H1 (cell line): Measurements from ENCODE around the gene ARID1B. TPM values are rescaled to one million over a fixed set of nuclear protein-coding genes. Genes with fewer than 3 reads are reported as not detected.

Experiments
- CTCF ChIA-PET: fragments of 300-600 bp; sonication (Branson Sonifier 250); formaldehyde crosslinking; loops from one replicate; lab custom pipeline; 2021; ENCODE audit not compliant: partially characterized antibody; lab: Charles Lee
- POLR2A ChIA-PET: fragments of 300-600 bp; sonication (Branson Sonifier 250); formaldehyde crosslinking; loops from one replicate; lab custom pipeline; 2021; ENCODE audit warnings: inconsistent platforms; ENCODE audit not compliant: partially characterized antibody; lab: Charles Lee
- DNase-seq, 2 experiments: peaks; one replicate each; pipeline versions ENCODE4 v3.0.0 to v3.0.0-alpha.2; 2010 to 2022; ENCODE audit warnings: low spot score in 2 of 2, low read depth in 1 of 2, mixed read lengths in 1 of 2
- FAIRE-seq: peaks from 2 replicates; lab custom pipeline; 2011; peaks lifted over from hg19 to GRCh38; lab: Jason Lieb, UNC
- H2AFZ ChIP-seq: 2 replicates; pipeline ENCODE4 v1.8.1; 2012; ENCODE audit warnings: low read length, inconsistent platforms
- H2AK5ac ChIP-seq: 2 replicates; pipeline ENCODE4 v1.6.1; 2013; ENCODE audit warnings: low read depth, low read length
- H2BK120ac ChIP-seq: replicated peaks from 2 replicates; pipeline ENCODE3; 2013; ENCODE audit warnings: low read depth, low read length, inconsistent platforms
- H2BK12ac ChIP-seq: 2 replicates; pipeline ENCODE4 v1.6.1; 2013; ENCODE audit warnings: low read depth, low read length
- H2BK15ac ChIP-seq: 2 replicates; pipeline ENCODE4 v1.6.1; 2013; ENCODE audit warnings: low read length
- H2BK20ac ChIP-seq: 2 replicates; pipeline ENCODE4 v1.6.1; 2013; ENCODE audit warnings: low read length
- H2BK5ac ChIP-seq: 2 replicates; pipeline ENCODE4 v1.6.1; 2013; ENCODE audit warnings: low read depth, low read length
- H3K14ac ChIP-seq: 2 replicates; pipeline ENCODE4 v1.6.1; 2013; ENCODE audit warnings: inconsistent platforms; ENCODE audit not compliant: insufficient read length
- H3K18ac ChIP-seq: 2 replicates; pipeline ENCODE4 v1.6.1; 2013; ENCODE audit warnings: low read length; ENCODE audit errors: extremely low read depth
- H3K23ac ChIP-seq: 2 replicates; pipeline ENCODE4 v1.6.1; 2013; ENCODE audit warnings: inconsistent platforms; ENCODE audit not compliant: insufficient read length
- H3K23me2 ChIP-seq: 2 replicates; pipeline ENCODE4 v1.6.1; 2013; ENCODE audit warnings: low read depth, low read length
- H3K27ac ChIP-seq: 2 replicates; pipeline ENCODE4 v1.6.1; 2011; ENCODE audit warnings: low read depth, low read length, inconsistent platforms
- H3K27me3 ChIP-seq, 4 experiments: replicated peaks in 1 of 4; 1 replicate in 1 of 4; 2 replicates in 3 of 4; pipeline versions ENCODE4 v1.6.1 to v1.8.1; 2011 to 2013; ENCODE audit warnings: low read length in 3 of 4, mild to moderate bottlenecking in 3 of 4, inconsistent platforms in 2 of 4, mixed read lengths in 2 of 4, moderate library complexity in 1 of 4; ENCODE audit not compliant: control insufficient read depth in 3 of 4, insufficient read depth in 3 of 4; ENCODE audit errors: extremely low read depth in 1 of 4
- H3K36me3 ChIP-seq, 4 experiments: 2 replicates each; pipeline versions ENCODE4 v1.6.1 to v1.8.1; 2011 to 2013; ENCODE audit warnings: mild to moderate bottlenecking in 4 of 4, low read length in 3 of 4, moderate library complexity in 2 of 4, control low read depth in 1 of 4, inconsistent platforms in 1 of 4; ENCODE audit not compliant: insufficient read depth in 4 of 4, control insufficient read depth in 2 of 4
- H3K4ac ChIP-seq: replicated peaks from 2 replicates; pipeline ENCODE3; 2013; ENCODE audit warnings: low read length, low read depth, mixed read lengths, inconsistent platforms; ENCODE audit not compliant: insufficient read length
- H3K4me1 ChIP-seq, 4 experiments: replicated peaks in 1 of 4; 1 replicate in 1 of 4; 2 replicates in 3 of 4; pipeline versions ENCODE4 v1.6.1 to v1.8.1; 2011 to 2013; ENCODE audit warnings: low read length in 3 of 4, inconsistent platforms in 2 of 4, mixed read lengths in 1 of 4; ENCODE audit not compliant: insufficient read depth in 4 of 4, control insufficient read depth in 3 of 4
- H3K4me2 ChIP-seq, 2 experiments: 2 replicates each; pipeline versions ENCODE4 v1.6.1 to v1.8.1; 2011 to 2013; ENCODE audit warnings: low read depth in 2 of 2, low read length in 2 of 2, control low read depth in 1 of 2, inconsistent platforms in 1 of 2, mild to moderate bottlenecking in 1 of 2; ENCODE audit not compliant: insufficient read depth in 1 of 2
- H3K4me3 ChIP-seq, 4 experiments: fragments of 200-600, 300-600 bp in 1 of 4; sonication (generic), shearing (Covaris generic), sonication (Bioruptor Twin) in 1 of 4; 2 replicates each; pipeline versions ENCODE4 v1.5.1 to v1.8.1; 2011 to 2016; ENCODE audit warnings: low read length in 4 of 4, low read depth in 3 of 4, control low read depth in 2 of 4, inconsistent platforms in 2 of 4, mild to moderate bottlenecking in 2 of 4, mixed read lengths in 1 of 4, moderate library complexity in 1 of 4; ENCODE audit not compliant: insufficient read depth in 2 of 4; ENCODE audit errors: extremely low read depth in 1 of 4
- H3K56ac ChIP-seq: replicated peaks from 2 replicates; pipeline ENCODE3; 2013; ENCODE audit warnings: low read depth, mild to moderate bottlenecking, mixed read lengths, low read length, inconsistent platforms; ENCODE audit not compliant: insufficient read length
- H3K79me1 ChIP-seq: 2 replicates; pipeline ENCODE4 v1.6.1; 2013; ENCODE audit warnings: low read depth, low read length, control low read depth
- H3K79me2 ChIP-seq, 2 experiments: 2 replicates each; pipeline versions ENCODE4 v1.6.1 to v1.8.1; 2012 to 2013; ENCODE audit warnings: low read length in 2 of 2, mild to moderate bottlenecking in 2 of 2, inconsistent platforms in 1 of 2; ENCODE audit not compliant: insufficient read depth in 2 of 2, control insufficient read depth in 1 of 2
- H3K9ac ChIP-seq, 4 experiments: replicated peaks in 1 of 4; 1 replicate in 1 of 4; 2 replicates in 3 of 4; pipeline versions ENCODE4 v1.6.1 to v1.8.1; 2011 to 2013; ENCODE audit warnings: low read depth in 3 of 4, low read length in 3 of 4, control low read depth in 2 of 4, mild to moderate bottlenecking in 2 of 4, moderate library complexity in 2 of 4, inconsistent platforms in 1 of 4; ENCODE audit errors: extremely low read depth in 1 of 4
- H3K9me3 ChIP-seq, 2 experiments: 2 replicates each; pipeline versions ENCODE4 v1.6.1 to v1.8.1; 2012 to 2013; ENCODE audit warnings: mild to moderate bottlenecking in 2 of 2, moderate library complexity in 2 of 2, control low read depth in 1 of 2, inconsistent platforms in 1 of 2, low read depth in 1 of 2, low read length in 1 of 2, mixed read lengths in 1 of 2; ENCODE audit not compliant: insufficient read depth in 2 of 2
- H4K20me1 ChIP-seq, 2 experiments: replicated peaks in 1 of 2; 2 replicates each; pipeline versions ENCODE3 to v1.8.1; 2011 to 2013; ENCODE audit warnings: inconsistent platforms in 2 of 2, low read length in 2 of 2, mild to moderate bottlenecking in 1 of 2; ENCODE audit not compliant: insufficient read depth in 2 of 2, control insufficient read depth in 1 of 2
- H4K5ac ChIP-seq: 2 replicates; pipeline ENCODE4 v1.6.1; 2013; ENCODE audit warnings: low read length, low read depth, mixed read lengths, inconsistent platforms; ENCODE audit not compliant: insufficient read length
- H4K8ac ChIP-seq: 2 replicates; pipeline ENCODE4 v1.8.0; 2013; ENCODE audit warnings: mild to moderate bottlenecking, moderate library complexity, low read length, inconsistent platforms; ENCODE audit not compliant: insufficient read depth; ENCODE audit errors: extremely low read depth
- H4K91ac ChIP-seq: replicated peaks from 2 replicates; pipeline ENCODE3; 2013; ENCODE audit warnings: low read length, mixed read lengths, inconsistent platforms; ENCODE audit not compliant: insufficient read length
- EZH2 ChIP-seq: fragments of 200-600 bp; sonication (generic); IDR thresholded peaks from 2 replicates; pipeline ENCODE4 v1.7.1; 2012; ENCODE audit warnings: low read depth, mild to moderate bottlenecking, moderate library complexity, low read length, inconsistent platforms; ENCODE audit not compliant: severe bottlenecking
- GTF2F1 ChIP-seq: IDR thresholded peaks from 2 replicates; pipeline ENCODE4 v1.6.1; 2012; ENCODE audit warnings: low read depth, low read length, improper control_type of control experiment, borderline replicate concordance
- SAP30 ChIP-seq: fragments of 300-600 bp; sonication (generic); IDR thresholded peaks from 2 replicates; pipeline ENCODE4 v1.7.1; 2012; ENCODE audit warnings: low read length, moderate library complexity, mild to moderate bottlenecking, inconsistent platforms; ENCODE audit not compliant: insufficient read depth, insufficient replicate concordance
- SRF ChIP-seq: IDR thresholded peaks from 2 replicates; pipeline ENCODE4 v1.6.1; 2011; ENCODE audit warnings: mild to moderate bottlenecking, low read depth, low read length, moderate library complexity
- SUZ12 ChIP-seq: fragments of 200-600 bp; sonication (generic); IDR thresholded peaks from 2 replicates; pipeline ENCODE4 v1.6.1; 2012; ENCODE audit warnings: mild to moderate bottlenecking, inconsistent platforms, low read length, moderate library complexity, mixed read lengths
- YY1 ChIP-seq: IDR thresholded peaks from 2 replicates; pipeline ENCODE4 v1.6.1; 2011; ENCODE audit warnings: low read depth, mild to moderate bottlenecking, low read length
- WGBS, 2 experiments: shearing (Covaris generic) in 1 of 2; methylation state at CpG; one replicate each; pipeline versions ENCODE4 v1.1.6 to v1.1.7; 2013 to 2015; ENCODE audit warnings: low lambda C conversion rate in 2 of 2, mixed read lengths in 2 of 2, inconsistent platforms in 1 of 2, low coverage in 1 of 2, missing lambda C conversion rate in 1 of 2; ENCODE audit not compliant: insufficient replicate concordance in 2 of 2, insufficient coverage in 1 of 2, insufficient read length in 1 of 2; ENCODE audit errors: extremely low coverage in 1 of 2, missing lambda C conversion rate in 1 of 2; 5-methylcytosine and 5-hydroxymethylcytosine counted together
- polyA plus RNA-seq, 7 experiments: library from polyadenylated mRNA; depleted of rRNA in 3 of 7; stranded (reverse) in 5 of 7; unstranded in 2 of 7; fragments of >200 nt in 5 of 7; fragments of 200-250 nt in 2 of 7; gene quantifications; 1 replicate in 5 of 7; 2 replicates in 1 of 7; 4 replicates in 1 of 7; pipeline versions ENCODE4 v1.2.1 to v1.2.3, GENCODE V29; 2011 to 2013; ENCODE audit warnings: missing spikeins in 2 of 7, mixed read lengths in 2 of 7
- total RNA-seq: library from RNA; stranded (reverse); fragmentation: NEBNext Ultra II Directional; extraction: Animal tissue kit (Norgen Biotek cat#: 25700); gene quantifications from 2 replicates; pipeline ENCODE4 v1.2.1, GENCODE V29; 2021

ARID1B gene
- total and polyA plus RNA-seq, 2 of the 8 experiments (the other 6 are each of a cell fraction or from before 2014, with no cell fraction given): 24.3 to 70.3 TPM

DNA sequence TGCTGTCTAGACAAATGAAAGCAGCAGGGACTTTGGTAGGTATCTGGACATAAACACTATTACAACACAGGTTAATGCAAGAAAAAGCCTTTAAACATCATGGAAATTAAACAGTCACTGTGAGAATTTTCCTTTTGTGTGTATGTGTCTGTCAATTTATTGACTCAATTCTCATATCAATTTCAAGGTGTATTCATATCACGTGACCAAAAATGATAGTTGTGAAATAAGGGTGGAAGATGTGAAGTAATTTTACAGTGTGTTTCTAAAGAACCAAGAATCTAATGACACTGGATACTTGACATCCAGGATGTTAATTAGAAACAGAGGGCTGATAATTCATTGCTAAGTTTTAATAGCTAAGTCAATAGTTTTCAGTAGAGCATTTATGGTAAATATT lies 302.1 kb downstream of the ARID1B start:
- CTCF ChIA-PET: interaction anchor here (1.3 to 1.5 kb wide), 3 partner anchors 33 to 105 kb away, joined by 3 to 5 read pairs (median 4); no protein-coding TSS in a partner anchor
- Histone ChIP-seq H3K79me2 (peaks cover 0 to 43% of the 10 kb centered on the region in 2 experiments; a peak in 2 of 4 replicates), H4K8ac (no peak overlapping the region), H3K14ac (no peak overlapping the region), H3K23me2 (no peaks in the 10 kb centered on the region), H3K27me3 (no peaks in the 10 kb centered on the region), H3K4me3 (no peak overlapping the region), H2BK12ac (no peak overlapping the region), H3K56ac (no peak overlapping the region), H2AFZ (no peak overlapping the region), H4K91ac (no peak overlapping the region), H2AK5ac (no peak overlapping the region), H3K18ac (no peak overlapping the region), H4K5ac (no peak overlapping the region)
- FAIRE-seq: no peak
- WGBS, 2 experiments: 69% methylated on average over 1 of the region's 1 CpG; no CpG with 5 or more reads in 1 of the 2 experiments
- no peak for TF ChIP-seq SRF
- no peak for TF ChIP-seq GTF2F1
- TF ChIP-seq YY1: no peak
- no peak for TF ChIP-seq EZH2
- no peak for TF ChIP-seq SUZ12
- no peak for TF ChIP-seq SAP30
- TF ChIP-seq, all 59 proteins: peak for 0
- Histone ChIP-seq H4K20me1 (peaks cover 0 to 4% of the 10 kb centered on the region in 2 experiments), H2BK20ac (no peak overlapping the region), H2BK5ac (no peak overlapping the region), H3K4me1 (peaks cover 0 to 12% (median 7%) of the 10 kb centered on the region in 4 experiments; a peak in 5 of 7 replicates), H3K9me3 (no peaks in the 10 kb centered on the region), H3K27ac (no peak overlapping the region), H2BK15ac (no peak overlapping the region), H3K4me2 (no peak overlapping the region), H3K4ac (no peak overlapping the region), H3K9ac (no peak overlapping the region), H3K23ac (no peak overlapping the region), H3K79me1 (no peaks in the 10 kb centered on the region; the same call in 1 of the 2 replicates), H3K36me3 (no peaks in the 10 kb centered on the region), H2BK120ac (no peak overlapping the region)
- DNase-seq: no peak
- POLR2A ChIA-PET: interaction anchor here (0.7 to 1.8 kb wide), 2 partner anchors 25 to 106 kb away, joined by 3 to 5 read pairs; no protein-coding TSS in a partner anchor
